Activated naive CD4-positive, alpha-beta T cell treated with anti-CD3 and anti-CD28 coated beads, Interleukin-2, amount 50 U/mL, for 24 hours (primary cell): ENCODE data around the gene CBFA2T3.
"Not testable (repeated sequence)": the region's sequence is repeated elsewhere in the genome, so short reads cannot be mapped to it uniquely, and the experiment has no call there.

Experiments
- H3K27ac Mint-ChIP-seq: one replicate; pipeline ENCODE4 v1.8.0; 2021; ENCODE audit warnings: mild to moderate bottlenecking, mixed read lengths
- H3K27me3 Mint-ChIP-seq: one replicate; pipeline ENCODE4 v1.8.0; 2021; ENCODE audit warnings: mixed read lengths
- H3K36me3 Mint-ChIP-seq: one replicate; pipeline ENCODE4 v1.8.0; 2021; ENCODE audit warnings: mixed read lengths
- H3K4me1 Mint-ChIP-seq: one replicate; pipeline ENCODE4 v1.8.0; 2021; ENCODE audit warnings: mixed read lengths
- H3K4me3 Mint-ChIP-seq: one replicate; pipeline ENCODE4 v1.8.0; 2021; ENCODE audit warnings: mild to moderate bottlenecking, mixed read lengths
- H3K9me3 Mint-ChIP-seq: one replicate; pipeline ENCODE4 v1.8.0; 2021; ENCODE audit warnings: mixed read lengths

CBFA2T3 gene

GRCh38 chr16:88977018-88977811, at the start of gene CBFA2T3:
Gene CBFA2T3 (minus strand): TSS chr16:88977207. CDS start chr16:88976807, 400 bp downstream.
- Mint-ChIP-seq H3K36me3 (no peaks in the 10 kb centered on the region), H3K27me3 (peaks cover 16% of the 10 kb centered on the region), H3K4me1 (no peaks in the 10 kb centered on the region), H3K4me3 (no peak within 1 kb of the TSS), H3K9me3 (no peaks in the 10 kb centered on the region), H3K27ac (no peak within 1 kb of the TSS)

- Mint-ChIP-seq H3K4me3 (no peak overlapping the region), H3K4me1 (peaks cover 27% of the 10 kb centered on the region), H3K36me3 (peaks cover 4% of the 10 kb centered on the region), H3K27ac (peak overlapping the region; percentile 66), H3K9me3 (peaks cover 5% of the 10 kb centered on the region), H3K27me3 (no peaks in the 10 kb centered on the region)
These were observed 49.2 kb upstream of the CBFA2T3 start for GRCh38 chr16:89026121-89026612.

GRCh38 chr16:89025636-89026035, 48.6 kb upstream of the CBFA2T3 start:
- Mint-ChIP-seq H3K36me3 (peaks cover 4% of the 10 kb centered on the region), H3K27ac (peak overlapping the region; percentile 36), H3K27me3 (no peaks in the 10 kb centered on the region), H3K9me3 (peaks cover 5% of the 10 kb centered on the region), H3K4me1 (peaks cover 24% of the 10 kb centered on the region), H3K4me3 (no peak overlapping the region)

- Mint-ChIP-seq H3K36me3 (peaks cover 4% of the 10 kb centered on the region), H3K9me3 (peaks cover 5% of the 10 kb centered on the region), H3K27me3 (no peaks in the 10 kb centered on the region), H3K27ac (peak overlapping the region; percentile 75), H3K4me1 (peaks cover 24% of the 10 kb centered on the region), H3K4me3 (no peak overlapping the region)
These were observed 47.6 kb upstream of the CBFA2T3 start for GRCh38 chr16:89024546-89025060.

- no peak overlapping the region for H3K4me3 Mint-ChIP-seq
These were observed 46.9 kb upstream of the CBFA2T3 start for GRCh38 chr16:89023621-89024511.

GRCh38 chr16:89023151-89023551, 46.1 kb upstream of the CBFA2T3 start:
- Mint-ChIP-seq H3K36me3 (peaks cover 4% of the 10 kb centered on the region), H3K27ac (peak overlapping the region; percentile 6), H3K4me3 (no peak overlapping the region), H3K4me1 (peaks cover 24% of the 10 kb centered on the region), H3K9me3 (peaks cover 5% of the 10 kb centered on the region), H3K27me3 (no peaks in the 10 kb centered on the region)

More at GRCh38 chr16:89023621-89024511, 46.9 kb upstream of the CBFA2T3 start:
- Mint-ChIP-seq H3K36me3 (peaks cover 4% of the 10 kb centered on the region), H3K27ac (no peak overlapping the region), H3K9me3 (peaks cover 5% of the 10 kb centered on the region), H3K27me3 (no peaks in the 10 kb centered on the region), H3K4me1 (peaks cover 24% of the 10 kb centered on the region)

- no peaks in the 10 kb centered on the region for H3K27me3 Mint-ChIP-seq
- H3K4me3 Mint-ChIP-seq, result no peak overlapping the region
- H3K36me3 Mint-ChIP-seq, result peaks cover 4% of the 10 kb centered on the region
- peaks cover 20% of the 10 kb centered on the region for H3K4me1 Mint-ChIP-seq
- H3K27ac Mint-ChIP-seq, result no peak overlapping the region
- H3K9me3 Mint-ChIP-seq, result peaks cover 5% of the 10 kb centered on the region
These were observed 45.2 kb upstream of the CBFA2T3 start for GRCh38 chr16:89022051-89022836.

- peaks cover under 1% of the 10 kb centered on the region for H3K36me3 Mint-ChIP-seq
- peaks cover 10% of the 10 kb centered on the region for H3K4me1 Mint-ChIP-seq
- peaks cover under 1% of the 10 kb centered on the region for H3K9me3 Mint-ChIP-seq
- no peak overlapping the region for H3K4me3 Mint-ChIP-seq
- H3K27me3 Mint-ChIP-seq, result no peaks in the 10 kb centered on the region
- no peak overlapping the region for H3K27ac Mint-ChIP-seq
These were observed 44.1 kb upstream of the CBFA2T3 start for GRCh38 chr16:89020925-89021595.

GRCh38 chr16:89020068-89020924, 43.3 kb upstream of the CBFA2T3 start:
- peaks cover 7% of the 10 kb centered on the region for H3K4me1 Mint-ChIP-seq
- H3K4me3 Mint-ChIP-seq, result no peak overlapping the region
- H3K27me3 Mint-ChIP-seq, result no peaks in the 10 kb centered on the region
- H3K9me3 Mint-ChIP-seq, result no peaks in the 10 kb centered on the region
- no peaks in the 10 kb centered on the region for H3K36me3 Mint-ChIP-seq
- no peak overlapping the region for H3K27ac Mint-ChIP-seq

GRCh38 chr16:89019511-89019910, 42.5 kb upstream of the CBFA2T3 start:
- no peaks in the 10 kb centered on the region for H3K9me3 Mint-ChIP-seq
- no peaks in the 10 kb centered on the region for H3K27me3 Mint-ChIP-seq
- H3K27ac Mint-ChIP-seq, result no peak overlapping the region
- peaks cover 3% of the 10 kb centered on the region for H3K4me1 Mint-ChIP-seq
- no peak overlapping the region for H3K4me3 Mint-ChIP-seq
- no peaks in the 10 kb centered on the region for H3K36me3 Mint-ChIP-seq

- H3K27me3 Mint-ChIP-seq, result peaks cover 3% of the 10 kb centered on the region
- H3K9me3 Mint-ChIP-seq, result no peaks in the 10 kb centered on the region
- H3K27ac Mint-ChIP-seq, result no peak overlapping the region
- no peaks in the 10 kb centered on the region for H3K4me1 Mint-ChIP-seq
- no peak overlapping the region for H3K4me3 Mint-ChIP-seq
- no peaks in the 10 kb centered on the region for H3K36me3 Mint-ChIP-seq
These were observed 41.5 kb upstream of the CBFA2T3 start for GRCh38 chr16:89018282-89019158.

GRCh38 chr16:89017543-89018281, 40.7 kb upstream of the CBFA2T3 start:
- H3K27me3 Mint-ChIP-seq, result peaks cover 8% of the 10 kb centered on the region
- no peak overlapping the region for H3K27ac Mint-ChIP-seq
- H3K4me3 Mint-ChIP-seq, result no peak overlapping the region
- H3K36me3 Mint-ChIP-seq, result no peaks in the 10 kb centered on the region
- no peaks in the 10 kb centered on the region for H3K9me3 Mint-ChIP-seq
- H3K4me1 Mint-ChIP-seq, result no peaks in the 10 kb centered on the region

GRCh38 chr16:89016561-89016960, 39.6 kb upstream of the CBFA2T3 start:
- H3K9me3 Mint-ChIP-seq, H3K4me3 Mint-ChIP-seq, H3K27ac Mint-ChIP-seq, H3K27me3 Mint-ChIP-seq, H3K4me1 Mint-ChIP-seq, H3K36me3 Mint-ChIP-seq: not testable (repeated sequence)
